Neutrophil (primary cell): ENCODE data around the gene TBATA.

ENCODE experiments used
- H3K27ac ChIP-seq: fragments of 200-600 bp; sonication (generic); 2 replicates; pipeline ENCODE4 v1.5.1; 2016; ENCODE audit warnings: mild to moderate bottlenecking, moderate library complexity
- H3K27me3 ChIP-seq: fragments of 200-600 bp; sonication (generic); 2 replicates; pipeline ENCODE4 v1.6.0; 2016; ENCODE audit warnings: mild to moderate bottlenecking
- H3K36me3 ChIP-seq: fragments of 200-600 bp; sonication (generic); 2 replicates; pipeline ENCODE4 v1.5.1; 2017
- H3K4me1 ChIP-seq, 2 experiments: fragments of 200-600 bp in 1 of 2; sonication (generic) in 1 of 2; 1 replicate in 1 of 2; 2 replicates in 1 of 2; pipeline versions ENCODE4 v1.5.1 to v1.6.1; 2013 to 2016; ENCODE audit warnings: low read depth in 1 of 2, low read length in 1 of 2, mild to moderate bottlenecking in 1 of 2, moderate library complexity in 1 of 2; ENCODE audit not compliant: control insufficient read depth in 1 of 2, insufficient read depth in 1 of 2
- H3K4me3 ChIP-seq, 2 experiments: fragments of 200-600 bp in 1 of 2; sonication (generic) in 1 of 2; 1 replicate in 1 of 2; 2 replicates in 1 of 2; pipeline ENCODE4 v1.5.1; 2013 to 2016; ENCODE audit warnings: low read depth in 1 of 2, low read length in 1 of 2, mild to moderate bottlenecking in 1 of 2, moderate library complexity in 1 of 2
- H3K9me3 ChIP-seq: fragments of 200-600 bp; sonication (generic); 2 replicates; pipeline ENCODE4 v1.5.1; 2016
- TF ChIP-seq, protein P1 (sequence below): fragments of 200-600 bp; sonication (generic); IDR thresholded peaks from 2 replicates; pipeline ENCODE4 v1.5.1; 2016; ENCODE audit warnings: antibody characterized with exemption

The TBATA gene, protein sequence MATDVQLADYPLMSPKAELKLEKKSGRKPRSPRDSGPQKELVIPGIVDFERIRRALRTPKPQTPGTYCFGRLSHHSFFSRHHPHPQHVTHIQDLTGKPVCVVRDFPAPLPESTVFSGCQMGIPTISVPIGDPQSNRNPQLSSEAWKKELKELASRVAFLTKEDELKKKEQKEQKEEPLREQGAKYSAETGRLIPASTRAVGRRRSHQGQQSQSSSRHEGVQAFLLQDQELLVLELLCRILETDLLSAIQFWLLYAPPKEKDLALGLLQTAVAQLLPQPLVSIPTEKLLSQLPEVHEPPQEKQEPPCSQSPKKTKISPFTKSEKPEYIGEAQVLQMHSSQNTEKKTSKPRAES

DNA sequence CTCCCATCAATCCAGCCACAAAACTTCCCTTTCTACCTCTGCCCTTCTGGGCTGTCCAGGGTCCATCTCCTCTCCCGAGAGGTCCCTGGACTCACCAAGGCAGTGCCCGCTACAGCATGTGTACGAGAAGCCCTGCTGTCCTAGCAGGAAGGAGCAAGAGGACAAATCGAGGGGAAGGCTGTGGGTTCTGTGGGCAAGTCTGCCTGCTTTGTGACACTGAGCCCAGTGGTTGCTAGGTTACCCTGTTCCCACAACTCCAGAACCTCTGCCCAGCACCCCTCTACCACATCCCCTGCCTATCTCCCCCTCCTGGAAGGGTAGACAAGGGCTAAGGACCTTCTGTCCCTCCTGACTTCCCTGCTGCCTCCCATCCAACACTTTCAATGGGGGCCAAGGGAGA, at the start of gene TBATA:
TBATA (minus strand) TSS at position 188 of the 400 bp plus-strand sequence. CDS start 1,998 bp downstream, outside the sequence.
- Histone ChIP-seq H3K4me3 (no peak within 1 kb of the TSS), H3K27ac (no peak within 1 kb of the TSS), H3K4me1 (no peaks in the 10 kb centered on the region), H3K9me3 (no peaks in the 10 kb centered on the region), H3K27me3 (peaks cover 24% of the 10 kb centered on the region), H3K36me3 (no peaks in the 10 kb centered on the region)
- TF ChIP-seq, protein P1, sequence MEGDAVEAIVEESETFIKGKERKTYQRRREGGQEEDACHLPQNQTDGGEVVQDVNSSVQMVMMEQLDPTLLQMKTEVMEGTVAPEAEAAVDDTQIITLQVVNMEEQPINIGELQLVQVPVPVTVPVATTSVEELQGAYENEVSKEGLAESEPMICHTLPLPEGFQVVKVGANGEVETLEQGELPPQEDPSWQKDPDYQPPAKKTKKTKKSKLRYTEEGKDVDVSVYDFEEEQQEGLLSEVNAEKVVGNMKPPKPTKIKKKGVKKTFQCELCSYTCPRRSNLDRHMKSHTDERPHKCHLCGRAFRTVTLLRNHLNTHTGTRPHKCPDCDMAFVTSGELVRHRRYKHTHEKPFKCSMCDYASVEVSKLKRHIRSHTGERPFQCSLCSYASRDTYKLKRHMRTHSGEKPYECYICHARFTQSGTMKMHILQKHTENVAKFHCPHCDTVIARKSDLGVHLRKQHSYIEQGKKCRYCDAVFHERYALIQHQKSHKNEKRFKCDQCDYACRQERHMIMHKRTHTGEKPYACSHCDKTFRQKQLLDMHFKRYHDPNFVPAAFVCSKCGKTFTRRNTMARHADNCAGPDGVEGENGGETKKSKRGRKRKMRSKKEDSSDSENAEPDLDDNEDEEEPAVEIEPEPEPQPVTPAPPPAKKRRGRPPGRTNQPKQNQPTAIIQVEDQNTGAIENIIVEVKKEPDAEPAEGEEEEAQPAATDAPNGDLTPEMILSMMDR, result no peak

DNA sequence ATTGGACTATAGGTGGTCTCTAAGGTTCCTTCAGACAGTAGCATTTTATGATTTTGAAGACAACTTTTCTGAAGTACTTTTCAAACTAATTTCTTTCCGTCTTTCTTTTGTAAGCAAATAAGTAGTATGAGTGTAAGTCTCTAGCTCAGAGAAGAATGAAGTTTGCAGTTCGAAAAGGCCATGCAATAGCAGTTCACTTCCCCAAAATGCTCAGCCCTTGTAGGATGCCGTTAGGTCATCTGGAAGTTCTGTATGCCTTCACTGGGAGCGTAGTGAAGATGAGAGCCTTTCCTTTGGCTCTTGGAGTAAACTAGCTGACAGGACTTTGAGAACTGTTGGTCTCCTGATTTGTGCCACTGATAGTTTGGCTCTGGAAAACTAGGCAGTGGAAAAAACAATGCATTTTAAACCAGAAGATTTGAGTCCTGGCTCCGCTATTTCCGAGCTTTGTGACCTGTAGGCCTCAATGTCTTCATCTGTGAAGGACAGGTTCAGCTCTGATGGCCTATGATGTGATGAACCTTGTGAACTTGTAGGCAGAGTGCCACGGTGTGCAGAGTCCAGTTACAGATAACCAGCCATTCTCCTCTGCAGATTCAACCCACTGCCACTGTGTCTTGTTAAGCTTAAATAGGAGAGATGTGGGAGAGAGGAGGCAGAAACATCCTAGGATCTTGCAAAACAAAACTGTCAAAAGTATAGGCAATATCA, 49.4 kb upstream of the TBATA start:
- Histone ChIP-seq H3K27me3 (no peaks in the 10 kb centered on the region), H3K9me3 (no peaks in the 10 kb centered on the region), H3K4me1 (no peaks in the 10 kb centered on the region), H3K4me3 (no peak overlapping the region), H3K36me3 (no peaks in the 10 kb centered on the region), H3K27ac (no peak overlapping the region)
- TF ChIP-seq, protein P1, result no peak

DNA sequence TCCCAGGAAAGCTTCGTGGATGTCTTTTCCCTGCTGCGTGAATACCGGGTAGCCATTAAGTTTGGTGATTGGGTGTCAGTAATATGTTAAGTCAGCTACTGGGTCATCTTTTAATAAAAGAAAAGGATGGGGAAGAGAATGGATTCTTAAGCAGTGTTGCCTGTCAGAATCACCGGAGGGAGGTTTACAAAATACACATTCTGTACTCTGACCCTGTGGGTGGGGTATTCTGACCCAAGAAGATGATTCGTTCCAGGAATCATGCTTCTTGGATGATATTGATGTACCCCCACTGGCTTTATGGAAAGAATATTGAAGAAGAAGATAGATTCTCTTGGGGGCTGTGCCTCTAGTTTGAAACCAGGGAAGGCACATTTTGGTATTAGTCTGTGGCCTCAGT, 48.8 kb upstream of the TBATA start:
- H3K4me3 ChIP-seq, result no peak overlapping the region
- H3K27me3 ChIP-seq, result no peaks in the 10 kb centered on the region
- no peak overlapping the region for H3K27ac ChIP-seq
- TF ChIP-seq, protein P1, result no peak
- no peaks in the 10 kb centered on the region for H3K36me3 ChIP-seq
- no peaks in the 10 kb centered on the region for H3K4me1 ChIP-seq
- no peaks in the 10 kb centered on the region for H3K9me3 ChIP-seq

DNA sequence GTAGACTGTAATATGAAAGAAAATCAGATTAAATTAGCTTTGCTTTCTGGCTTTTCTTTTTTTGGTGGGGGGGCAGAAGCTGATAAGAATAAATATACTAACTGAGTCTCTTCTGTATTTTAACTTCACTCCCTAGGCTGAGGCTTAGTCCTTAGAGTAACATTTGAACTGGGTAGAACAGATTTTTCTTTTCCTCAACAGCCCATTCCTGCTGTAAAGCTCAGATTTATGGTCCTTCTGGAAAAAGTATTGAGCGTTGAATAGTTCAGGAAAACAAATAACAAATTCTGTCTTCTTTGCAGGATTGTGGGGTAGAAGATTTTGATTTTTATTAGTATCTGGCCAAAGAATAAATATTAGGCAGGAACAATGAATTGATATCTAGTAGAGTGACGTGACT, 48.4 kb upstream of the TBATA start:
- Histone ChIP-seq H3K27ac (no peak overlapping the region), H3K9me3 (no peaks in the 10 kb centered on the region), H3K4me3 (no peak overlapping the region), H3K4me1 (no peaks in the 10 kb centered on the region), H3K36me3 (no peaks in the 10 kb centered on the region), H3K27me3 (no peaks in the 10 kb centered on the region)
- TF ChIP-seq, protein P1, result no peak

DNA sequence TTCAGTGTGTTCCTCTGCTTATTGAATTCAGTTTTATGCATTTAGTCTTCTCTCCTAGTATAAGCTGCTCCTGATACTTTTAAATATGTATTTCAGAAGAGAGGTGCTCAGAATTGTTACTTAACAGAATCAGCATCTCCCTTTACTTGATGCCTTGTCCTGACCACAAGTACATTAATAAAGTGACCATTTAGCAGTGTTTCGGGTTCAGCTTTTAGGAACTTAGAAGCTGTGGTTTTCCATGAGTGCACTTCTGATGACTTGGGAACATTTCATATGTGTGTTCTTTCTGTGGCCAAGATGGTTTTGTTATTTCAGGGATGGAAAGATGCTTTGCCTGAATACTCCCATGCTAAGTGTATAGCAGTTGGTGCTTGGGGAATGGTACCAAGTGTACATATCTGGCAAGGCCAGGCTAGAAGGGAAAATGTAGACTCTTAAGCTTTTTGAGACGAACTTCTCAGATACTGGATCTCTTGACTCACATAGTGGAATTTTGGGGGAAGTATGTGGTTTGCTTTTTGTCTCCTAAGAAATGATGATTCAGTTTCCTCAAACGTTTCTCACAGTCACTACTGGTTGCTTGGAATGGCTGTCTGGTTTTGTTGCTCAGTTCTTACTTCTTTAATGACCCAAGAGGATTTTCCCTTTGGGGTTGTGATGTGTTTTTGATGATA, 47.8 kb upstream of the TBATA start:
- H3K36me3 ChIP-seq, result no peaks in the 10 kb centered on the region
- H3K27me3 ChIP-seq, result no peaks in the 10 kb centered on the region
- H3K4me1 ChIP-seq, result no peaks in the 10 kb centered on the region
- no peak overlapping the region for H3K27ac ChIP-seq
- TF ChIP-seq, protein P1, result no peak
- no peaks in the 10 kb centered on the region for H3K9me3 ChIP-seq
- H3K4me3 ChIP-seq, result no peak overlapping the region
